Measurements from ENCODE around the gene NAGK. TPM values are rescaled to one million over a fixed set of nuclear protein-coding genes. Genes with fewer than 3 reads are reported as not detected.

The NAGK gene
- polyA plus RNA-seq, 1 donor (not counting 4 experiments of a cell fraction or from before 2014, with no cell fraction given) = 61.5 TPM

DNA sequence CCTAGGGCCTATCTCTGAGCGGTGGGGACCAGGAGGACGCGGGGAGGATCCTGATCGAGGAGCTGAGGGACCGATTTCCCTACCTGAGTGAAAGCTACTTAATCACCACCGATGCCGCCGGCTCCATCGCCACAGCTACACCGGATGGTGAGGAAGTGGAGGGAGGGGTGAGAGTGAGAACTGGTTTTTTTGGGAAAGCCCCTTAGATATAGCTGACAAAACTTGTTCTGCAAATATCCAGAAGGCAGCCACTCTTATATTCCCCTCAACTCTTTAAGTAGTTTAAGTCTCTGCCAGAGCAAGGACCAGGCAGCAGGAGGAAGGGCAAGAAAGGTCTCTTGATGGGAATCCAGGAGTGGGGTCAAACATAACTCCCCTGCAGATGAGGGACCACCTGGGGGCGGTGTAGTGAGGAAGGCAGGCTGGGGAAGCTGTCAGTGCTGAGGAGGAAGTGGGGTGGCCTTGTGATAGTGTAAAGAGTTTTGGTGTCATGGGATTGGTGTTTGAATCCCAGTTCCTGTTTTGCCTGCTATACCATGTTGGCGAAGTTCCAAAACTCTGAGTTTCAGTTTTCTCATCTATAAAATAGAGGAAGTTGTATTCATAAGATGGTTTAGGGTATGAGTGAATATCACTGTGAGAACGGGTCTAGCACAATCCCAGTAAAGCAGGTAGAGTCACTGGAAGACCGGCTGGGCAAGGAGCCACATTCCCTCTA is 3.4 kb downstream of the NAGK start:
- Histone ChIP-seq H3K27me3 (ENCODE audit: control insufficient read depth, extremely low read depth, insufficient read depth, low read length) (no peaks in the 10 kb centered on the region), H3K79me2 (ENCODE audit: control insufficient read depth, insufficient read depth, low read length) (peaks cover 16% of the 10 kb centered on the region), H3K9me3 (ENCODE audit: control insufficient read depth, low read depth, low read length) (no peaks in the 10 kb centered on the region), H4K20me1 (ENCODE audit: control insufficient read depth, extremely low read depth, insufficient read depth, low read length) (no peaks in the 10 kb centered on the region), H3K4me2 (ENCODE audit: control insufficient read depth, extremely low read depth, insufficient read depth, low read depth, low read length) (peak overlapping the region; percentile 73), H2AFZ (ENCODE audit: control insufficient read depth, low read length) (no peak overlapping the region), H3K36me3 (ENCODE audit: control insufficient read depth in 2 of 2, extremely low read depth in 1 of 2, insufficient read depth in 2 of 2, low read length in 2 of 2) (peaks cover 10 to 19% of the 10 kb centered on the region in 2 experiments), H3K27ac (ENCODE audit: control insufficient read depth, insufficient read depth, low read length) (peak overlapping the region; percentile 63), H3K9ac (ENCODE audit: control insufficient read depth, extremely low read depth, insufficient read depth, low read length) (peak overlapping the region; percentile 47), H3K4me3 (ENCODE audit: control insufficient read depth in 2 of 3, extremely low read depth in 1 of 3, insufficient read depth in 2 of 3, low read depth in 1 of 3, low read length in 3 of 3) (peak overlapping the region in 2 of 3 experiments; percentile 16 to 23), H3K9me1 (ENCODE audit: control insufficient read depth, extremely low read depth, insufficient read depth, low read length) (peaks cover 4% of the 10 kb centered on the region), H3K4me1 (ENCODE audit: control insufficient read depth, extremely low read depth, insufficient read depth, low read length) (peaks cover 49% of the 10 kb centered on the region)
- DNase-seq (ENCODE audit: low read depth, low spot score) = no peak
- dilution Hi-C loops (cut with MboI; ENCODE audit: extremely low pct_ligation_motif_present, low sequenced_read_pairs) = no loop called here
- FAIRE-seq = peak; percentile 75
- TF ChIP-seq, protein P1, sequence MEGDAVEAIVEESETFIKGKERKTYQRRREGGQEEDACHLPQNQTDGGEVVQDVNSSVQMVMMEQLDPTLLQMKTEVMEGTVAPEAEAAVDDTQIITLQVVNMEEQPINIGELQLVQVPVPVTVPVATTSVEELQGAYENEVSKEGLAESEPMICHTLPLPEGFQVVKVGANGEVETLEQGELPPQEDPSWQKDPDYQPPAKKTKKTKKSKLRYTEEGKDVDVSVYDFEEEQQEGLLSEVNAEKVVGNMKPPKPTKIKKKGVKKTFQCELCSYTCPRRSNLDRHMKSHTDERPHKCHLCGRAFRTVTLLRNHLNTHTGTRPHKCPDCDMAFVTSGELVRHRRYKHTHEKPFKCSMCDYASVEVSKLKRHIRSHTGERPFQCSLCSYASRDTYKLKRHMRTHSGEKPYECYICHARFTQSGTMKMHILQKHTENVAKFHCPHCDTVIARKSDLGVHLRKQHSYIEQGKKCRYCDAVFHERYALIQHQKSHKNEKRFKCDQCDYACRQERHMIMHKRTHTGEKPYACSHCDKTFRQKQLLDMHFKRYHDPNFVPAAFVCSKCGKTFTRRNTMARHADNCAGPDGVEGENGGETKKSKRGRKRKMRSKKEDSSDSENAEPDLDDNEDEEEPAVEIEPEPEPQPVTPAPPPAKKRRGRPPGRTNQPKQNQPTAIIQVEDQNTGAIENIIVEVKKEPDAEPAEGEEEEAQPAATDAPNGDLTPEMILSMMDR (optimal IDR thresholded peaks at IDR 0.05 in 1 of 3, IDR thresholded peaks at IDR 0.05 in 1 of 3, conservative IDR thresholded peaks at IDR 0.05 in 1 of 3; ENCODE audit: extremely low read depth in 1 of 3, insufficient read depth in 2 of 3, low read length in 3 of 3) = peak in 1 of 3 experiments; percentile 36
- no peak for TF ChIP-seq EZH2 (IDR thresholded peaks at IDR 0.05; ENCODE audit: low read length)

GRCh38 chr2:71072492-71072891 is 4.0 kb downstream of the NAGK start:
- DNase-seq (ENCODE audit: low read depth, low spot score) (no peak), FAIRE-seq (no peak)
- Histone ChIP-seq H4K20me1 (ENCODE audit: control insufficient read depth, extremely low read depth, insufficient read depth, low read length) (no peaks in the 10 kb centered on the region), H2AFZ (ENCODE audit: control insufficient read depth, low read length) (no peak overlapping the region), H3K4me2 (ENCODE audit: control insufficient read depth, extremely low read depth, insufficient read depth, low read depth, low read length) (peak overlapping the region; percentile 73), H3K79me2 (ENCODE audit: control insufficient read depth, insufficient read depth, low read length) (peaks cover 16% of the 10 kb centered on the region), H3K9me3 (ENCODE audit: control insufficient read depth, low read depth, low read length) (no peaks in the 10 kb centered on the region), H3K4me3 (ENCODE audit: control insufficient read depth in 2 of 3, extremely low read depth in 1 of 3, insufficient read depth in 2 of 3, low read depth in 1 of 3, low read length in 3 of 3) (no peak overlapping the region), H3K36me3 (ENCODE audit: control insufficient read depth in 2 of 2, extremely low read depth in 1 of 2, insufficient read depth in 2 of 2, low read length in 2 of 2) (peaks cover 10 to 19% of the 10 kb centered on the region in 2 experiments), H3K27ac (ENCODE audit: control insufficient read depth, insufficient read depth, low read length) (peak overlapping the region; percentile 63), H3K9me1 (ENCODE audit: control insufficient read depth, extremely low read depth, insufficient read depth, low read length) (peaks cover 4% of the 10 kb centered on the region), H3K4me1 (ENCODE audit: control insufficient read depth, extremely low read depth, insufficient read depth, low read length) (peaks cover 43% of the 10 kb centered on the region), H3K27me3 (ENCODE audit: control insufficient read depth, extremely low read depth, insufficient read depth, low read length) (no peaks in the 10 kb centered on the region), H3K9ac (ENCODE audit: control insufficient read depth, extremely low read depth, insufficient read depth, low read length) (peak overlapping the region; percentile 47)
- TF ChIP-seq, protein P1 (optimal IDR thresholded peaks at IDR 0.05 in 1 of 3, IDR thresholded peaks at IDR 0.05 in 1 of 3, conservative IDR thresholded peaks at IDR 0.05 in 1 of 3; ENCODE audit: extremely low read depth in 1 of 3, insufficient read depth in 2 of 3, low read length in 3 of 3) = no peak
- TF ChIP-seq EZH2 (IDR thresholded peaks at IDR 0.05; ENCODE audit: low read length) = no peak
- dilution Hi-C loops (cut with MboI; ENCODE audit: extremely low pct_ligation_motif_present, low sequenced_read_pairs) = no loop called here

All from keratinocyte (primary cell).